MCF 10A (cell line): ENCODE measurements around the gene HSDL2. TPM values are rescaled to one million over a fixed set of nuclear protein-coding genes. Genes with fewer than 3 reads are reported as not detected.

ENCODE experiments used
- BruUV-seq: library from RNA; stranded (reverse); fragments of 400-500 nt; replicated peaks from 2 replicates; lab custom pipeline; 2021; lab: Mats Ljungman, UMichigan
- CTCF ChIA-PET: fragments of 300-600 bp; sonication (Branson Sonifier 250); formaldehyde crosslinking; extraction: SDS; loops from one replicate; lab custom pipeline; 2021; ENCODE audit warnings: antibody characterized with exemption, inconsistent platforms; lab: Yijun Ruan, JAX
- POLR2A ChIA-PET: fragments of 300-600, 350-650 bp; sonication (Branson Sonifier 250); formaldehyde crosslinking; extraction: SDS; loops from one replicate; lab custom pipeline; 2020; ENCODE audit warnings: antibody characterized with exemption, inconsistent platforms; lab: Yijun Ruan, JAX
- DNase-seq: peaks from one replicate; pipeline ENCODE4 v3.0.0-alpha.2; 2018; ENCODE audit not compliant: unreplicated experiment
- H3K27ac Mint-ChIP-seq: one replicate; pipeline ENCODE4 v1.8.0; 2022; ENCODE audit warnings: mild to moderate bottlenecking, low read depth, mixed read lengths; ENCODE audit not compliant: unreplicated experiment
- H3K27me3 Mint-ChIP-seq: one replicate; pipeline ENCODE4 v1.8.0; 2022; ENCODE audit warnings: mixed read lengths; ENCODE audit not compliant: insufficient read depth, unreplicated experiment
- H3K36me3 Mint-ChIP-seq: one replicate; pipeline ENCODE4 v1.8.0; 2022; ENCODE audit warnings: mild to moderate bottlenecking, moderate library complexity, mixed read lengths; ENCODE audit not compliant: insufficient read depth, unreplicated experiment
- H3K4me1 Mint-ChIP-seq: one replicate; pipeline ENCODE4 v1.8.0; 2022; ENCODE audit warnings: mixed read lengths; ENCODE audit not compliant: insufficient read depth, unreplicated experiment
- H3K4me3 Mint-ChIP-seq: one replicate; pipeline ENCODE4 v1.8.0; 2022; ENCODE audit warnings: mild to moderate bottlenecking, moderate library complexity, mixed read lengths; ENCODE audit not compliant: unreplicated experiment
- H3K9me3 Mint-ChIP-seq: one replicate; pipeline ENCODE4 v1.8.0; 2022; ENCODE audit warnings: mixed read lengths; ENCODE audit not compliant: unreplicated experiment
- CTCF ChIP-seq: fragments of 200-600 bp; IDR thresholded peaks from one replicate; pipeline ENCODE4 v1.8.0; 2022; ENCODE audit warnings: antibody characterized with exemption, mild to moderate bottlenecking; ENCODE audit not compliant: unreplicated experiment
- intact Hi-C: fragments of 100-400 bp; cut with micrococcal nuclease; formaldehyde crosslinking; loops from 2 replicates; pipeline ENCODE4 v1.14.1; 2022
- total RNA-seq: library from RNA; stranded (reverse); gene quantifications from 2 replicates; pipeline ENCODE4 v1.2.3, GENCODE V29; 2022

Gene HSDL2
- total RNA-seq, 1 experiment from 2014 or later: 26.7 TPM

- ChIA-PET POLR2A (interaction anchor here (0.6 kb wide), 1 partner anchor 92 kb away, joined by 3 read pairs; no protein-coding TSS in a partner anchor), CTCF (interaction anchor here (0.8 kb wide), 1 partner anchor 15 kb away, joined by 5 read pairs; no protein-coding TSS in a partner anchor)
- TF ChIP-seq CTCF: no peak
- intact Hi-C loops: no loop called here
- BruUV-seq: no TSS peak
- Mint-ChIP-seq H3K4me1 (no peaks in the 10 kb centered on the region), H3K4me3 (no peak overlapping the region), H3K36me3 (peaks cover 12% of the 10 kb centered on the region), H3K27ac (no peak overlapping the region), H3K27me3 (no peaks in the 10 kb centered on the region), H3K9me3 (peaks cover 32% of the 10 kb centered on the region)
- DNase-seq: no peak
Measured at GRCh38 chr9:112494153-112494552, 114.2 kb downstream of the HSDL2 start.

GRCh38 chr9:112495614-112496013 is 115.7 kb downstream of the HSDL2 start:
- ChIA-PET CTCF (interaction anchor here (0.6 kb wide), 2 partner anchors 14 to 75 kb away, joined by 3 to 5 read pairs; no protein-coding TSS in a partner anchor), POLR2A (interaction anchor here (1.3 kb wide), 1 partner anchor 11 kb away, joined by 6 read pairs; no protein-coding TSS in a partner anchor)
- BruUV-seq: no TSS peak
- intact Hi-C loops: no loop called here
- no peak overlapping the region for H3K27ac Mint-ChIP-seq
- no peaks in the 10 kb centered on the region for H3K27me3 Mint-ChIP-seq
- H3K9me3 Mint-ChIP-seq: peaks cover 32% of the 10 kb centered on the region
- H3K4me3 Mint-ChIP-seq: no peak overlapping the region
- H3K4me1 Mint-ChIP-seq: no peaks in the 10 kb centered on the region
- no peak for TF ChIP-seq CTCF
- DNase-seq: no peak
- H3K36me3 Mint-ChIP-seq: peaks cover 12% of the 10 kb centered on the region

- H3K4me3 Mint-ChIP-seq: no peak overlapping the region
- H3K36me3 Mint-ChIP-seq: peaks cover 12% of the 10 kb centered on the region
- H3K9me3 Mint-ChIP-seq: peaks cover 32% of the 10 kb centered on the region
- no TSS peak for BruUV-seq
- DNase-seq: no peak
- no peak overlapping the region for H3K27ac Mint-ChIP-seq
- POLR2A ChIA-PET: interaction anchor here (0.6 to 1.3 kb wide), 2 partner anchors 10 to 165 kb away, joined by 3 to 6 read pairs; no protein-coding TSS in a partner anchor
- CTCF ChIA-PET: interaction anchor here (0.6 kb wide), 1 partner anchor 74 kb away, joined by 3 read pairs; no protein-coding TSS in a partner anchor
- H3K27me3 Mint-ChIP-seq: no peaks in the 10 kb centered on the region
- TF ChIP-seq CTCF: no peak
- no peaks in the 10 kb centered on the region for H3K4me1 Mint-ChIP-seq
- intact Hi-C loops: no loop called here
Measured at GRCh38 chr9:112496074-112496722, 116.3 kb downstream of the HSDL2 start.

GRCh38 chr9:112500842-112501241 is 120.9 kb downstream of the HSDL2 start:
- intact Hi-C loops: no loop called here
- H3K27me3 Mint-ChIP-seq: no peaks in the 10 kb centered on the region
- no peak overlapping the region for H3K27ac Mint-ChIP-seq
- no peaks in the 10 kb centered on the region for H3K4me1 Mint-ChIP-seq
- DNase-seq: no peak
- H3K36me3 Mint-ChIP-seq: no peaks in the 10 kb centered on the region
- H3K9me3 Mint-ChIP-seq: peaks cover 8% of the 10 kb centered on the region
- no TSS peak for BruUV-seq
- TF ChIP-seq CTCF: no peak
- ChIA-PET CTCF (interaction anchor here (0.9 kb wide), 1 partner anchor 20 kb away, joined by 3 read pairs; no protein-coding TSS in a partner anchor), POLR2A (no interaction called here)
- no peak overlapping the region for H3K4me3 Mint-ChIP-seq
